Fibroblast of upper back skin (primary cell): ENCODE data around the gene POR.
"Not testable (repeated sequence)": the region's sequence is repeated elsewhere in the genome, so short reads cannot be mapped to it uniquely, and the experiment has no call there.

ENCODE experiments used
- DNase-seq: peaks from one replicate; pipeline ENCODE4 v3.0.0-alpha.2; 2013

POR gene

DNA sequence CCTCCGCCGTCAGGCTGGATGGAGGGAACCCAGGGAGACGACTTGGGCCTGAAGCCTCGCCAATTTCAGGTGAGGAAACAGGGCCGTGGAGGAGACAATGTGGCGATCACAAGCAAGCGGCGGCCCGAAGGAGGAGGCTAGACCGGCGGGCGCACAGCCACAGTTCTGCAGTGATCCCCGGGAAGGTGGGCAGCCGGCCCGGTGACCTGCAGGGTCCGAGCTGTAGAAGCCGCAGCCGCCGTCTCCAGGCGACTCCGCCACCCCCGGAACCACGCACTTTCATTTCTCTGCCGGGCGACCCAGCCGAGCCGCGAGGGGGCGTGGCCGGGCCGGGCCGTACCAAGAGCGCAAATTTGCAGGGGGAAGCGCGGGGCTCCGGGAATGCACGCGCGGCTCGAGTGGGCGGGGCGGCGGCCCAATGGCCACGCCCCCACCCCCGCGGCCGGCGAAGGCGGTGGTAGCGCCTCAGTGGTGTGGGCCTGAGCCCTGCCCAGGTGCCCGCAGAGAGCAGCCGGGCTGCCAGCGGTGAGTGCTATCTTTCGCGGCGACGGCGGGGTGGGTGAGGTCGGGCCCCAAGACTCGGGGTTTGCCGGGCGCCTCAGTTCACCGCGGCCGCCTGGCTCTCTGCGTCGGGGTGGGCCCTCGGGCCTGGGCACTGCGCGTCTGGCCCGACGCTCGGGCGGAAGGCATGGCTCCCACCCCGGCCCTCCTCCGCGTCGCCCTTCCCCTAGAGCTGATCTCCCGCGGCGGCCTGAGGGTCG, at the start of gene POR:
Gene POR (plus strand): TSS at position 501 of the 761 bp plus-strand sequence. CDS start 38,847 bp downstream, outside the sequence.
- peak; percentile 90 for DNase-seq

DNA sequence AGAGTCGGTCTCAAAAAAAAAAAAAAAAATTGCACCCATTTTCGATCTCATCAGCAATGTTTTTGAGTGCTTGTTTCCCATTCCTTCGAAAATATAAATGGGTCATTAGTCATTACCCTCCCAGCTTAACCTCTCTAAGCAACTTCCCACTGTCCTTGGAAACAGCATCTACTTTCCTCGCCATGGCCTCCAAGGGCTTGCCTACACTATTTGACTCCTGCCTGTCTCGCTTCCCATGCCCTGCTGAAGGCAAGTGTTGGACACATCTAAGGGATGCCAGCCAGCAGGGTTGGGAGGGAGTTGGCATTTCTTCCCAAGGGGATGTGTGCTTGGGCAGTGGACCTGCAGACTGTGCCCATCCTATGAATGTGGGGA, 48.9 kb upstream of the POR start:
- DNase-seq: no peak

DNA sequence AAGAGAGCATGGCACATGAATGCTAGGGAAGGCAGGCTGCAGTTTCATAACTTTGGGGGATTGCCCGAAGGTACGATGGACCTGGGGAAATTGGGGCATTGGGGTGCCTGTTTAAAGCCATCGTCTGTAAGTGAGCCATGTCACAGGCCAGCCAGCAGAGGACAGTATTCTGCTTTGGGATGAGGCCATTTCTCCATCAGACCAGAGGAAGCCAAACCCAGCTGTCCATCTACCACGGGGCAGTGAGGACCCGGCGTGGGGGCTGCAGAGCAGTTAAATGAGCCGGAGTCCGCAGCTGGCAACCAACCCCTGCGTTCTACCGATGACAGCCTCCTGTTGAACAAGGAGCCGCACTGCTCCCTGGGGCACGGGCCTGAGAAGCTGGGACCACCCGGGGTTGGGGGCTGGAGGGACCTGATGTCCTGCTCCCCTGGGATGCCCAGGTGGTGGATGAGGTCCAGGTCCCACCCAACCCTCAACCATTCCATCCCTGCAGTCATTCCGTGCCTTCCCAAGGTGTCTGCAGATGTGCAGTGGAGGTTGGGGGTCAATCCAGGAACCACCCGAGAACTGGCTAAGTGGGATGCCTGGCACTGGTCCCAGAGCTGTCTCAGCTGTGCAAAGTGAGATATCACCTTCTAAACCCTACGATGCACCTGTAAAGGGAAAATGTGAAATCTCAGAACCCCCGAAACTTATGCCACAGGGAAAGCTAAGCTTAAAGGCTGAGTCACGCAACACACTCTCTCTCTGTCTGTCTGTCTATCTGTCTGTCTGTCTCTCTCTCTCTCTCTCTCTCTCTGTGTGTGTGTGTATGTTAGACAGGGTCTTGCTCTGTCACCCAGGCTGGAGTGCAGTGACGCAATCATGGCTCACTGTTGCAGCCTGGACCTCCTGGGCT, 48.2 kb upstream of the POR start:
- DNase-seq: peak; percentile 66

DNA sequence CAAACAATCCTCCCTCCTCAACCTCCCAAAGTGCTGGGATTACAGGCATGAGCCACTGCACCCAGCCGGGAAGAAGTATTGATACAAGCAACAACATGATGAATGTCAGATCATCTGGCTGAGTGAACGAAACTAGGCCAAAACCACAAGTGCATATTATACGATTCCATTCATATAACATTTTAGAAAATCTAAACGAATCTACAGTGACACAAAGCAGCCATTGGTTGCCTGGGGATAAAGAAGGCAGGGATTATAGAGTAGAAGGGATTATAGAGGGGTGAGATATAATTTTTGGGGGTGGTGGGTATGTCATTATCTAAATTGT, 47.6 kb upstream of the POR start:
- peak; percentile 62 for DNase-seq

DNA sequence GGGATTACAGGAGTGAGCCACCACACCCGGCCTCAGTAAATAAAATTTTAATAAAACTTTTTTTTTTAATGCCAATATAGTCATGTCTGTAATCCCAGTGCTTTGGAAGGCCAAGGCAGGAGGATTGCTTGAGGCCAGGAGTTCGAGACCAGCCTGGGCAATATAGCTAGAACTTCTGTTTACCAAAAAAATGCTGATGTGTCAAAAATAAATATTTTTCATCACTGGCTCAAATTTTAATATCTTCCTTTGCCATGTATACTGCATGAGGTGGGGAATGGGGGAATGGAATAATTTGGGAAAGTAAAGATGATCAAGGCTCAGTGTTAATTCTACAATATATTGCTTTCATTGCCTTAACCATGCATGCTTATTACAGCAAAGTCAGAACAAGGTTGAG, 46.8 kb upstream of the POR start:
- DNase-seq: no peak

DNA sequence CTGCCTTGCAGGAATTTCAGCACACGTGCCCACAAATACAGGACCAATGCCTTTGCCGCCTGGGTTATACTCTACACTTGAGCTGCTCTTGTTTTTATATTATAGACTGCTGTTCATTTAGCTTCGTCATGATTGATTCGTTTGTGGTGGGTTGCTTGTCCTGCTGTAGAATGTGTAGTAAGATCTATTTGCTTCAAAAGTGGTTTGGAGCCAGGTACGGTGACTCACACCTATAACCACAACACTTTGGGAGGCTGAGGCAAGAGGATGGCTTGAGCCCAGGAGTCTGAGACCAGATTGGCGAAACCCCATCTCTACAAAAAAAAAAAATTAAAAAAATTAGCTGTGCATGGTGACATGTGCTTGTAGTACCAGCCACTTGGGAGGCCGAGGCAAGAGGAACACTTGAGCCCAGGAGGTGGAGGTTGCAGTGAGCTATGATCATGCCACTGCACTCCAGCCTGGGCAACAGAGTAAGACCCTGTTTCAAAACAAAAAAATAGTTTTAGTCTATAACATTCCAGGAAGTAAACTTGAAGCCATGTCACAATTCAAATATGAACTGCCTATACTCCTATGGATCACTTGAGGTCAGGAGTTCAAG, 45.1 kb upstream of the POR start:
- peak; percentile 50 for DNase-seq

DNA sequence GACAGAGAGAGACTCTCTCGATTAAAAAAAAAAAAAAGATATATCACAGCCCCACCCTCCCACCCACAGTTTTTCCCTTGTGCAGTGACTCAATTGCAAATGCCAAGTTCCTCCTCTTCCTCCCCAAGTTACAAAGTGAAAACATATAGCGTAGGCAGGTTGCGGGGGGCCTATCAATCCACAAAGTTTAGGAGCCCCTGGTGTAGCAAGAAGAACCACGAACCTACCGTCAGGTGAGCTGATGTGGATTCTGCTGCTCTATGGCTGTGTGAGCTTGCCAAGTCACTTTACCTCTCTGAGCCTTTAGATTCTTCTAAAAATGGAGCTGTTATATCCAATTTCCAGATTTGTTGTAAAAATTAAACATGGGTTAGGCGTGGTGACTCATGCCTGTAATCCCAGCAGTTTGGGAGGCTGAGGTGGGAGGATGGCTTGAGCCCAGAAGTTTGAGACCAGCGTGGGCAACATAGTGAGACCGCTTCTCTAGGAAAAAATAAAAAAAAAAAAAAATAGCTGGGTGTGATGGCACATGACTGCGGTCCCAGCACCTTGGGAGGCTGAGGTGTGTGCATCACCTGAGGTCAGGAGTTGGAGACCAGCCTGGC, 44.3 kb upstream of the POR start:
- DNase-seq: no peak

DNA sequence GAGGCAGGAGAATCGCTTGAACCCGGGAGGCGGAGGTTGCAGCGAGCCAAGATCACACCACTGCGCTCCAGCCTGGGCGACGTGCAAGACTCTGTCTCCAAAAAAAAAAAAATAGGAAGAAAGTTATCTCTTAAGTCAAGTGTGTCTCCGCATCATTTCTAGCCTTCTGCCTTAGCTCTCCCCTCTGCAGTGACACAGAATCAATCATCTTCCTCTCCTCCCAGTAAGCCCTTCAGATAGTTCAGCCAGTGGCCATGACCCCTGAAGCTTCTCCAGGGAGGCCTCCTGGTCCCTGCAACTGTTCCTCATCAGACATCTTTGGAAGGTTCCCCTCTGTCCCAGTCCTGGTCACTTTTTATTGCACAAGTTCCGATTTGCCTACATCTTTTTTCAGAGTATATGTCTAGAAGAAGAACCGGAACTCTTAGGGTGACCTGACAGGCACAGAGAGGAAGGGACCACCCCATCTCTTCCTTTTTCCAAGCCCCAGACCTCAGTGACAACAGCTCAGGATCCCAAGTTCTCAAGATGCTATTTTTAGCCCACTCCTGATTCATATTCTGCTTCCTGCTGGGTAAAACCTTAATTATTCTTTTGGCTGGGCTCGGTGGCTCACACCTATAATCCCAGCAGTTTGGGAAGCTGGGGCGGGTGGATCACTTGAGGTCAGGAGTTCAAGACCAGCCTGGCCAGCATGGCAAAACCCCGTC, 42.7 kb upstream of the POR start:
- peak; percentile 26 for DNase-seq

DNA sequence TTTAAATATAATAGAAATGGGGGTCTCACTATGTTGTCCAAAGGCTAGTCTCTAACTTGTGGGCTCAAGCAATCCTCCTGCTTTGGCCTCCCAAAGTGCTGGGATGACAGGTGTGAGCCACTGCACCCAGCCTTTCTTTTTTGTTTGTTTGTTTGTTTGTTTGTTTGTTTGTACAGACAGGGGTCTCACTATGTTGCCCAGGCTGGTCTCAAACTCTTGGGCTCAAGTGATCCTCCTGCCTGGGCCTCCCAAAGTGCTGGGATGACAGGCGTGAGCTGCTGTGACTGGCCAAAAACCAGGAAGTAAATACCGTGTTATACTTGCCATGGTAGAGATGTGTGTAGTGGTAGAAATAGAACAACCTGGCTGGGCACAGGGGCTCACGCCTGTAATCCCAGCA, 40.8 kb upstream of the POR start:
- not testable (repeated sequence) for DNase-seq

DNA sequence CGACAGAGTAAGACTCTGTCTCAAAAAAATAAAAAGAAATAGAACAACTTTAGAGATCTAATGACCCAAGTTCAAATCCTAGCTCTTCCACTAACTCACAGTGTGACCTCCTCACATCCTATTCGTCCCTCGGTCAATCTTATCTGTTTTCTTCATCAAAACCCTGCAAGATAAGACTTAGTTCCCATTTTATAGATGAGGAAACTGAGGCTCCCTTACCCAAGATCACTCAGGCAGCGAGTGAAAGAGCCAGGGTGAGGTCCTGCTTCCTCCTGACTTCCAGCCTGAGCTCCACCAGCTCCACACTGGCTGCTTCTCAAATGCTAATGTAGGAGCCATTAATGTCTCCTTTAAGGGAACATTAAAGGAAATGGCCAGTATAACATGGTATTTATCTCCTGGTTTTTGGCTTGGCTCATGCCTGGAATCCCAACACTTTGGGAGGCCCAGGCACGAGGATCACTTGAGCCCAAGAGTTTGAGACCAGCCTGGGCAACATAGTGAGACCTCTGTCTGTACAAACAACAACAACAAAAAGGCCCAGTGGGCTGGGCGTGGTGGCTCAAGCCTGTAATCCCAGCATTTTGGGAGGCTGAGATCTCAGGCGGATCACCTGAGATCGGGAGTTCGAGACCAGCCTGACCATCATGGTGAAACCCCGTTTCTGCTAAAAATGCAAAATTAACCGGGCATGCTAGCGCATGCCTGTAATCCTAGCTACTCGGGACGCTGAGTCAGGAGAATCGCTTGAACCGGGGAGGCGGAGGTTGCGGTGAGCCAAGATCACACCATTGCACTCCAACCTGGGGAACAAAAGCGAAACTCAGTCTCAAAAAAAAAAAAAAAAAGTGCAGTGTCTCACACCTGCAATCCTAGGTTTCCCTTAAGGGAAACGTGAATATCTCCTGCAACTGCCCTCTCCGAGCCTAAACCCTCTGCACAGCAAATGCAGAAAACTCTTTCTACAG, 39.6 kb upstream of the POR start:
- no peak for DNase-seq

DNA sequence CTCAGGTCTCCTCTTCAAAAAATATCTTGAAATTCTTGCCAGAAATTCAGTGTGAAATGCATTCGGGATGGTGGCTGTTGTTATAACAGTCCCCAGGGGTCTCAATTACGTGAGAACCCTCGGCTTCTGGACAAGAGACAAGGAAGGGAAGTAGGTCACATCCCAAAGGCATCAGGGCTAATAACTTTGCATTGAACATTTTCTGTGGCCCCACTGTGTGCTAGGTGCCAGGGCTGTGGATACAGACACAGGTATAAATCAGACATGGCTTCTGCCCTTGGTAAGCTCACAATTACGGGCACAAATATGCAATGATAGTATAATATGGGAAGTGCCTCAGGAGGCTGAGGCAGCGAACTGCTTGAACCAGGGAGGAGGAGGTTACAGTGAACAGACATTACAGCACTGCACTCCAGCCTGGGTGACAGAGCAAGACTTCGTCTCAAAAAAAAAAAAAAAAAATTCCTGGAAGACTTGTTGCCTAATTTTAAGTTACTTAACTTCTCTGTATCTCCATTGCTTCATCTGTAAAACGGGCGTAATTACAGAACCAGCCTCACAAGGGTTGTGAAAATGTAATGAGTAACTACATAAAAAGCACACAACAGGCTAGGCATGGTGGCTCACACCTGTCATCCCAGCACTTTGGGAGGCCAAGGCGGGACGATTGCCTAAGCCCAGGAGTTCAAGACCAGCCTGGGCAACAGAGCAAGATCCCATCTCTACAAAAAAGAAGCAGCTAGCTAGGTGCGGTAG, 38.7 kb upstream of the POR start:
- no peak for DNase-seq

DNA sequence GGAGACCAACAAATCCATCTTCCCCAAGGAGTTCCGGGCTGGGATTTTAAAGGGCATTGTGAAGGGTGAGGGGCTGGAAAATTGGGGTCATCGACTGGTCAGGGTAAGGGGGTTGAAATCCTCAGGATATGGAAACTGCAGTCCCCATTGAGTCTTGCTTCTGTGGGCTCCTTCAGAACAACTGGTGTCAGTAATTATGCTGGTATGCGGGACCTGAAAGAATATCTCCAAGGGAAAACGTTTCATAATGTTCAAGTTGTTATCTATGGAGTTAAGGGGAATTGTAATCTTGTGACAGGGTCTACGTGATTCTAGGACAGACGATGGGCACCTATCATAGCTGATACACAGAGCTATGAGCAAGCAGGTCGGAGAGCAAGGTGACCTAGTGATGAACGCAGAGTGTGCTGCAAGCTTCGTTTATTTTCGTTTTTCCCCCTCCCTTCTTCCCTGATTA, 36.6 kb upstream of the POR start:
- DNase-seq: no peak

DNA sequence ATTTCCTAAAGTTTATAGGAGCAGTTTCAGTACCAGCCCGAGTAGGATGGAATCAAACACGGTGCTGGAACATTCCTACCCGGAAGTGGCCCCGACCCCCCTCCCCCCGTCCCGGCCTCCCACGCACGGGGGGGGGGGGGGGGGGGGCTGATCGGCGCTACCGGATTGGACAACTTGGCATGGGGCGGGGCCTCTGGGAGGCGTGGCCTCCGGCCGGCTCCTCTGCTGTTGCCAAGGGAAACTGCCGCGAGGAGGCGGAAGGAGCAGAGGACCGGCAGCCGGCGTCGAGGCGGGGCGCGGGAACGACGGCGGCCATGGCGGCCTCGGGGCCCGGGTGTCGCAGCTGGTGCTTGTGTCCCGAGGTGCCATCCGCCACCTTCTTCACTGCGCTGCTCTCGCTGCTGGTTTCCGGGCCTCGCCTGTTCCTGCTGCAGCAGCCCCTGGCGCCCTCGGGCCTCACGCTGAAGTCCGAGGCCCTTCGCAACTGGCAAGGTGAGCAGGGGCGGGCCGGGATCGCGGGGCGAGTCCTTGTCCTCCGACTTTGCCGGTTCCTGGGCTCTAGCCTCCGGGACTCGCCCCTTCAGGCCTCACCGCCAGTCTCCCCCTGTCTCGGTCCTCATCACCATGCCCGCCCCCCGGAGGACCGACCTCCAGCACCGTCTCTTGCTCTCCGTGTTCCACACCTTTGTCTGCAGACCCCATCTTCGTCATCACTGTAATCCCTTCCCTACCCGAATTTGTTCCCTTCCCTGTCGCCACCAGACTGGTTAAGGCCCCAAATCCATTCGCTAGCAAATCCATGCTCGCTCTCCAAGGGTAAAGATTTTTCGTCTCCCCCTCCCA, 36.0 kb upstream of the POR start, which contains the start of gene RHBDD2:
Gene RHBDD2 (plus strand): TSS at position 266 of the 843 bp plus-strand sequence. CDS start 49 bp downstream, at position 315.
- DNase-seq: peak; percentile 93

DNA sequence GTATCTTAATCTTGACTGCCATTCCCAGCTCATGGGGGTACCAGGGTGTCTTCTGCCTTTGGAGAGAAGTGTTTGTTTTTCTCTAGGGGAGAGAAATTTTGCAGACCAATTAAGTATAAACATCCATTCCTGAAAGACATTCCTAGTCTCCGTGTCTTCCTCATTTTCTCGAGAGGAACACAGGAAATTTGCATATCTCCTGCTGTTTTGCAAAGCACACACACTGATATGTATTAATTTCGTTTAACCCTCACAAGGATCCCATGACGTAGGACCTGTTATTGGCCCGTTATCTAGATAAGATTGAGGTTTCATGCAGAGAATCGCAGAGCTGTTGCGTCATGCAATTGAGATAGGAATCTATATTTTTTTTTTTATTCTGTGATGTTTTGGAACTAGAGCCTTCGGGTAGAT, 35.2 kb upstream of the POR start:
- peak; percentile 43 for DNase-seq

DNA sequence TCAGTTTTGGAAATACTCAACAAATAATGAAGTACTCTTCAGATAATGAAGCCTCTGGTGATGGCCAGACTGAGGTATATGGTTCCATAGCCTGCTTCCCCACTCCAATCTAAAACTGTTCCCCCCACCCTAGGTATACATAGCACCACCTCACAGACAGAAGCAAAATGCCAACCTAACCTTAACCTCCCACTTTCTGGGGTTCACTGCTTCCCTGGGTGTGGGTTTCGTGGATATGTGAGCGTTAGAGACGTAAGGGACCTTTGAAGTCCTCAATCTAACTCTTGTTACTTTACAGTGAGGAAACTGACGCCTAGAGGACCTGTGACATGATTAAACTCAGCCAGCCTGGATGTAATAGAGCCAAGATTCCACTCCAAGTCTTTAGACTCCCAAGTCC, 34.7 kb upstream of the POR start:
- no peak for DNase-seq

DNA sequence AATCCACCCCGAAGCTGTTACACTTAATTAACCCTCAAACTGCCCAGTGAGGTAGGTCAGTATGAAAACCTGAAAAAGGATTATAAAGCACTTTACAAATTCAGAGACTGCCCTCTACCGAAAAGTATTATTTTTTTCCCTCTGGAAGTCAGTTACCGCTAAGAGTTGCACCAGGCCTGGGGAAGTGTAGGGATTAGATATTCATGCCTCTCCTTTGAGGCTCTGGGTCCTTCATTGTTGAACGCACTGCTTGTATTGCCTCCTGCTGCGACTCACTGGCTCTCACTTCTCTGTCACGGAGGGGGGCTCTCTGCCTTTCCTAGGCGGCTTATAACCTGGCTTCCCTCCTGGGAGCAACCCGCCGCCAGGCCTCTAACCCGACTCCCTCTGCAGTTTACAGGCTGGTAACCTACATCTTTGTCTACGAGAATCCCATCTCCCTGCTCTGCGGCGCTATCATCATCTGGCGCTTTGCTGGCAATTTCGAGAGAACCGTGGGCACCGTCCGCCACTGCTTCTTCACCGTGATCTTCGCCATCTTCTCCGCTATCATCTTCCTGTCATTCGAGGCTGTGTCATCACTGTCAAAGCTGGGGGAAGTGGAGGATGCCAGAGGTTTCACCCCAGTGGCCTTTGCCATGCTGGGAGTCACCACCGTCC, 33.4 kb upstream of the POR start:
- DNase-seq: no peak

DNA sequence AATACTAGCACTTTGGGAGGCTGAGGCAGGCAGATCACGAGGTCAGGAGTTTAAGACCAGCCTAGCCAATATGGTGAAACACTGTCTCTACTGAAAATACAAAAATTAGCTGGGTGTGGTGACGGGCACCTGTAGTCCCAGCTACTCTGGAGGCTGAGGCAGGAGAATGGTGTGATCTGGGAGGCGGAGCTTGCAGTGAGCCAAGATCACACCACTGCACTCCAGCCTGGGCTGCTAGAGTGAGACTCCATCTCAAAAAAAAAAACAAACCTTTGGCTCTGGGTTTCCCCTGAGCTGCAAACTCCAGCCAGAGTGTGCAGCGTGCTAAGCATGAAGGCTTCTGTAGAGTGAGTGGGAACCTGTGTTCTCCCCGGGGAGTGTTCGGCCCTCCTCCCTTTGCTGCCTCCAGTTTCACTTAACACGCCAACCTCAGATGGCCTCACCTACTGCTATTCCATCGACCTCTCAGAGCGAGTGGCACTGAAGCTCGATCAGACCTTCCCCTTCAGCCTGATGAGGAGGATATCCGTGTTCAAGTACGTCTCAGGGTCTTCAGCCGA, 31.6 kb upstream of the POR start:
- DNase-seq: not testable (repeated sequence)

DNA sequence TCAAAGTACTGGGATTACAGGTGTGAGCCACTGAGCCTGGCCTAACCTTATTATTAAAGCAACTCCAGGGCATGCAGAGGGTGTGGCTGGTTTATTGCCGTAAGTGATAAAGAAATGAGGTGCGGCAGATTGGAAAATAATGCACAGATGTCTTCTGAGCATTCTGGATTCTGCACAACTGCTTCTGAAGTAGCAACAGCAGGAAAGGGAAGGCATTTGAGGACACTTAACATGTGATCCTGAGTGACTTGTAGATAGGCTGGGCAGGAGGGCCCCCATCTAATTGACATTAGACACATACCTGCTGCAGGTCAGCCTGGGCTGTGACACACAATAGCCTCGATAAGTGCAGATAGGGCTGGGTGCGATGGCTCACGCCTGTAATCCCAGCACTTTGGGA, 30.5 kb upstream of the POR start:
- no peak for DNase-seq

DNA sequence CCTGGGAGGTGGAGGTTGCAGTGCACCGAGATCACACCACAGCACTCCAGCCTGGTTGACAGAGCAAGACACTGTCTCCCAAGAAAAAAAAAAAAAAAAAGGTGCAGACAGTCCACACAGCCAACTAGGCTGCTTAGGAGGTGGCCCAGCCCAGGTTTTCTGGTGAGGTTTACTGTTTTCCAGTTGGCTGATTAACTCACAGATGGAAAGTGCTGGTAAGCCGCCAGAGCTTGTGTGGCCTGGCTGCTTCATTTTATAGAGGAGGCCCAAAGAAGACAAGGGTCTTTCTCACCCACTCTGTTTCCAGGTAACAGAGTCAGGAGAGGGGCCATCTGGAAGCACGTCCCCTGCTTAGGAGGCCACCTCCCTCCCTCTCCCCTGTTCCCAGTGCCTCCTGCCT, 29.9 kb upstream of the POR start:
- no peak for DNase-seq
